IMR-90 (cell line): ENCODE measurements around the gene EEPD1. TPM values are rescaled to one million over a fixed set of nuclear protein-coding genes. Genes with fewer than 3 reads are reported as not detected.

Source experiments
- ATAC-seq: fragments of 200-7000 bp; cut with Tn5 transposase; 2 replicates; pipeline ENCODE4 v1.9.1; 2020; ENCODE audit warnings: low read depth, mild to moderate bottlenecking, moderate library complexity
- BruUV-seq: library from RNA; stranded (reverse); fragments of 400-500 nt; replicated peaks from 2 replicates; lab custom pipeline; 2021; lab: Mats Ljungman, UMichigan
- CTCF ChIA-PET: fragments of 300-600 bp; formaldehyde crosslinking; extraction: SDS; loops from one replicate; lab custom pipeline; 2021; ENCODE audit warnings: antibody characterized with exemption; lab: Yijun Ruan, JAX
- POLR2A ChIA-PET: fragments of 300-600 bp; sonication (Branson Sonifier 250); formaldehyde crosslinking; loops from one replicate; lab custom pipeline; 2022; ENCODE audit warnings: antibody characterized with exemption; ENCODE audit not compliant: unreplicated experiment; lab: Charles Lee
- DNase-seq: peaks from one replicate; pipeline ENCODE4 v3.0.0; 2013
- H2AFZ ChIP-seq: replicated peaks from 2 replicates; pipeline ENCODE3; 2013; ENCODE audit warnings: low read length, mild to moderate bottlenecking; ENCODE audit not compliant: poor library complexity
- H2AK5ac ChIP-seq: 2 replicates; pipeline ENCODE4 v1.6.1; 2013; ENCODE audit warnings: low read depth, low read length, inconsistent platforms
- H2AK9ac ChIP-seq: replicated peaks from 2 replicates; pipeline ENCODE3; 2013; ENCODE audit warnings: mild to moderate bottlenecking, low read depth, low read length, moderate library complexity; ENCODE audit not compliant: poor library complexity
- H2BK120ac ChIP-seq: 2 replicates; pipeline ENCODE4 v1.6.1; 2013; ENCODE audit warnings: low read depth, low read length, inconsistent platforms
- H2BK15ac ChIP-seq: 3 replicates; pipeline ENCODE4 v1.6.1; 2013; ENCODE audit warnings: low read depth, low read length, inconsistent platforms
- H2BK20ac ChIP-seq: 2 replicates; pipeline ENCODE4 v1.6.1; 2013; ENCODE audit warnings: low read depth, mild to moderate bottlenecking, inconsistent platforms, low read length, moderate library complexity
- H2BK5ac ChIP-seq: 2 replicates; pipeline ENCODE4 v1.6.1; 2013; ENCODE audit warnings: mild to moderate bottlenecking, low read depth, low read length, inconsistent platforms; ENCODE audit not compliant: poor library complexity, severe bottlenecking
- H3K14ac ChIP-seq: replicated peaks from 2 replicates; pipeline ENCODE4 v1.6.1; 2013; ENCODE audit warnings: low read depth, low read length, inconsistent platforms
- H3K18ac ChIP-seq: 2 replicates; pipeline ENCODE4 v1.6.1; 2013; ENCODE audit warnings: low read depth, low read length, control low read depth
- H3K23ac ChIP-seq: 2 replicates; pipeline ENCODE4 v1.6.1; 2013; ENCODE audit warnings: low read depth, low read length, inconsistent platforms
- H3K27ac ChIP-seq: 2 replicates; pipeline ENCODE4 v1.5.1; 2013; ENCODE audit warnings: mild to moderate bottlenecking, control low read depth, low read length; ENCODE audit not compliant: insufficient read depth
- H3K27me3 ChIP-seq: 2 replicates; pipeline ENCODE4 v1.6.1; 2013; ENCODE audit warnings: low read length; ENCODE audit not compliant: control insufficient read depth, insufficient read depth
- H3K36me3 ChIP-seq: 2 replicates; pipeline ENCODE4 v1.6.1; 2013; ENCODE audit warnings: low read length, mixed read lengths; ENCODE audit not compliant: control insufficient read depth, insufficient read depth
- H3K4ac ChIP-seq: 2 replicates; pipeline ENCODE4 v1.6.1; 2013; ENCODE audit warnings: low read depth, low read length, inconsistent platforms
- H3K4me1 ChIP-seq: 2 replicates; pipeline ENCODE4 v1.6.1; 2013; ENCODE audit warnings: low read length, mixed read lengths; ENCODE audit not compliant: control insufficient read depth, insufficient read depth
- H3K4me2 ChIP-seq: 2 replicates; pipeline ENCODE4 v1.6.1; 2013; ENCODE audit warnings: low read depth, mild to moderate bottlenecking, control low read depth, low read length, moderate library complexity
- H3K4me3 ChIP-seq: 2 replicates; pipeline ENCODE4 v1.5.1; 2013; ENCODE audit warnings: low read depth, mild to moderate bottlenecking, control low read depth, low read length, moderate library complexity; ENCODE audit not compliant: insufficient read depth
- H3K56ac ChIP-seq: 2 replicates; pipeline ENCODE4 v1.6.1; 2013; ENCODE audit warnings: low read length, inconsistent platforms; ENCODE audit not compliant: insufficient read depth; ENCODE audit errors: extremely low read depth
- H3K79me1 ChIP-seq, 2 experiments: 2 replicates each; pipeline ENCODE4 v1.6.1; 2013; ENCODE audit warnings: low read length in 2 of 2, inconsistent platforms in 1 of 2, low read depth in 1 of 2
- H3K9ac ChIP-seq: 2 replicates; pipeline ENCODE4 v1.6.1; 2013; ENCODE audit warnings: low read depth, low read length, control low read depth
- H3K9me1 ChIP-seq: 2 replicates; pipeline ENCODE4 v1.6.1; 2013; ENCODE audit warnings: low read length, inconsistent platforms; ENCODE audit not compliant: insufficient read depth
- H3K9me3 ChIP-seq: 2 replicates; pipeline ENCODE4 v1.6.1; 2013; ENCODE audit warnings: low read length; ENCODE audit not compliant: control insufficient read depth, insufficient read depth
- H4K20me1 ChIP-seq: 2 replicates; pipeline ENCODE4 v1.6.1; 2013; ENCODE audit warnings: low read length, inconsistent platforms; ENCODE audit not compliant: insufficient read depth
- H4K5ac ChIP-seq: 2 replicates; pipeline ENCODE4 v1.6.1; 2013; ENCODE audit warnings: mild to moderate bottlenecking, low read depth, low read length, control low read depth
- H4K8ac ChIP-seq, 2 experiments: 2 replicates each; pipeline ENCODE4 v1.6.1; 2013; ENCODE audit warnings: low read depth in 2 of 2, low read length in 2 of 2, control low read depth in 1 of 2, inconsistent platforms in 1 of 2
- H4K91ac ChIP-seq: 2 replicates; pipeline ENCODE4 v1.6.1; 2013; ENCODE audit warnings: low read depth, low read length, inconsistent platforms; ENCODE audit not compliant: insufficient read depth
- BHLHE40 ChIP-seq: fragments of 150-350 bp; IDR thresholded peaks from 2 replicates; pipeline ENCODE4 v1.6.1; 2016; ENCODE audit warnings: mild to moderate bottlenecking, low read depth, low read length
- CEBPB ChIP-seq: IDR thresholded peaks from 2 replicates; pipeline ENCODE4 v1.6.1; 2012; ENCODE audit warnings: low read depth, low read length, improper control_type of control experiment
- ELK1 ChIP-seq: fragments of 150-350 bp; IDR thresholded peaks from 2 replicates; pipeline ENCODE4 v1.6.1; 2016; ENCODE audit warnings: low read depth, mild to moderate bottlenecking, low read length, moderate library complexity, borderline replicate concordance
- MAZ ChIP-seq: IDR thresholded peaks from 2 replicates; pipeline ENCODE4 v1.6.1; 2012; ENCODE audit warnings: low read depth, mild to moderate bottlenecking, low read length, improper control_type of control experiment, moderate library complexity, borderline replicate concordance
- MXI1 ChIP-seq: IDR thresholded peaks from 2 replicates; pipeline ENCODE4 v1.6.1; 2012; ENCODE audit warnings: low read depth, mild to moderate bottlenecking, low read length, moderate library complexity, borderline replicate concordance
- NFE2L2 ChIP-seq: fragments of 150-350 bp; IDR thresholded peaks from 2 replicates; pipeline ENCODE4 v1.6.1; 2016; ENCODE audit warnings: low read depth, mild to moderate bottlenecking, low read length
- POLR2A ChIP-seq: IDR thresholded peaks from 2 replicates; pipeline ENCODE4 v1.6.1; 2012; ENCODE audit warnings: mild to moderate bottlenecking, low read depth, low read length
- RAD21 ChIP-seq: IDR thresholded peaks from 2 replicates; pipeline ENCODE4 v1.6.1; 2012; ENCODE audit warnings: low read length, improper control_type of control experiment
- RCOR1 ChIP-seq: IDR thresholded peaks from 2 replicates; pipeline ENCODE4 v1.6.1; 2012; ENCODE audit warnings: mild to moderate bottlenecking, low read length, improper control_type of control experiment; ENCODE audit not compliant: insufficient replicate concordance
- RFX5 ChIP-seq: IDR thresholded peaks from 2 replicates; pipeline ENCODE4 v1.8.0; 2012; ENCODE audit warnings: low read depth, mild to moderate bottlenecking, low read length, moderate library complexity
- SMC3 ChIP-seq: fragments of 150-350 bp; IDR thresholded peaks from 2 replicates; pipeline ENCODE4 v1.6.1; 2016; ENCODE audit warnings: low read depth, mild to moderate bottlenecking, antibody characterized with exemption, low read length, moderate library complexity
- USF2 ChIP-seq: fragments of 150-350 bp; IDR thresholded peaks from 2 replicates; pipeline ENCODE4 v1.6.1; 2017; ENCODE audit warnings: mild to moderate bottlenecking, antibody characterized with exemption, low read length, low read depth
- WGBS, 2 experiments: methylation state at CpG; one replicate each; pipeline versions ENCODE4 v1.1.5 to v1.1.7; 2013; ENCODE audit warnings: missing lambda C conversion rate in 2 of 2; ENCODE audit not compliant: insufficient read length in 1 of 2; ENCODE audit errors: extremely low coverage in 2 of 2; 5-methylcytosine and 5-hydroxymethylcytosine counted together
- dilution Hi-C: fragments of 300-500 bp; cut with HindIII; formaldehyde crosslinking; loops from one replicate; pipeline ENCODE4 v1.14.3; 2018; ENCODE audit warnings: low sequenced_read_pairs; ENCODE audit not compliant: unreplicated experiment
- in situ Hi-C: fragments of 300-500 bp; cut with MboI; formaldehyde crosslinking; loops from 3 replicates; pipeline ENCODE4 v1.14.3; 2019; ENCODE audit warnings: low sequenced_read_pairs, inconsistent platforms, mixed read lengths
- intact Hi-C: fragments of 100-400 bp; cut with micrococcal nuclease; formaldehyde crosslinking; loops from 2 replicates; pipeline ENCODE4 v1.10.0; 2022
- polyA plus RNA-seq, 3 experiments: library from polyadenylated mRNA; depleted of rRNA; stranded (reverse); fragments of >200 nt; gene quantifications; 2 replicates each; pipeline ENCODE4 v1.2.3, GENCODE V29; 2012; ENCODE audit warnings: low replicate concordance in 1 of 3
- total RNA-seq: library from RNA; depleted of rRNA; stranded (reverse); fragments of >200 nt; gene quantifications from 2 replicates; pipeline ENCODE4 v1.2.3, GENCODE V29; 2012

The EEPD1 gene
- total and polyA plus RNA-seq, 2 of the 4 experiments (the other 2 are of a cell fraction) = 7.3 to 15.2 TPM

- Histone ChIP-seq H3K4me2 (no peak overlapping the region), H3K4me1 (no peaks in the 10 kb centered on the region), H3K27me3 (peaks cover 28% of the 10 kb centered on the region), H3K23ac (no peak overlapping the region), H2BK120ac (no peak overlapping the region), H2BK15ac (no peak overlapping the region), H3K56ac (no peak overlapping the region), H3K4ac (no peak overlapping the region), H4K5ac (no peak overlapping the region), H3K14ac (no peak overlapping the region), H3K9ac (no peak overlapping the region), H3K36me3 (no peaks in the 10 kb centered on the region), H2BK5ac (no peak overlapping the region), H2BK20ac (no peak overlapping the region), H4K20me1 (no peaks in the 10 kb centered on the region), H3K9me1 (no peaks in the 10 kb centered on the region), H3K79me1 (no peaks in the 10 kb centered on the region), H3K9me3 (peaks cover 3% of the 10 kb centered on the region), H3K18ac (no peak overlapping the region), H4K8ac (no peak overlapping the region), H2AK5ac (no peak overlapping the region), H3K4me3 (no peak overlapping the region), H4K91ac (no peak overlapping the region), H3K27ac (no peak overlapping the region), H2AFZ (no peak overlapping the region), H2AK9ac (no peak overlapping the region)
- TF ChIP-seq BHLHE40 (no peak), CEBPB (no peak), RFX5 (no peak), RCOR1 (no peak), MXI1 (no peak), USF2 (no peak), NFE2L2 (no peak), SMC3 (no peak), MAZ (no peak), ELK1 (no peak), RAD21 (no peak), POLR2A (no peak)
- ChIA-PET POLR2A (no interaction called here), CTCF (no interaction called here)
- dilution Hi-C loops = no loop called here
- ATAC-seq (no peak), DNase-seq (no peak)
- intact Hi-C loops = no loop called here
- BruUV-seq = no TSS peak
- in situ Hi-C loops = no loop called here
- no CpG with 5 or more reads among the region's 1 CpG for WGBS, 2 experiments
Observed at GRCh38 chr7:36141351-36141750, 11.7 kb upstream of the EEPD1 start.
